HCT116 (cell line): Measurements from ENCODE around the gene VSTM2B. TPM values are rescaled to one million over a fixed set of nuclear protein-coding genes. Genes with fewer than 3 reads are reported as not detected.

Experiments
- ATAC-seq: fragments of 200-7000 bp; cut with Tn5 transposase; 2 replicates; pipeline ENCODE4 v1.9.1; 2020; ENCODE audit warnings: mild to moderate bottlenecking, moderate library complexity
- BruUV-seq: library from RNA; stranded (reverse); fragments of 400-500 nt; replicated peaks from 2 replicates; lab custom pipeline; 2021; lab: Mats Ljungman, UMichigan
- CTCF ChIA-PET: fragments of 300-600 bp; sonication (Branson Sonifier 250); formaldehyde crosslinking; loops from one replicate; lab custom pipeline; 2021; ENCODE audit warnings: antibody characterized with exemption; lab: Charles Lee
- POLR2A ChIA-PET: fragments of 300-600, 350-600 bp; sonication (Branson Sonifier 250); formaldehyde crosslinking; loops from one replicate; lab custom pipeline; 2021; ENCODE audit warnings: antibody characterized with exemption; lab: Charles Lee
- RAD21 ChIA-PET, 2 experiments: fragments of 300-600 bp; sonication (Branson Sonifier 250); formaldehyde crosslinking; loops; one replicate each; lab custom pipeline; 2023; ENCODE audit warnings: low total read pairs in 2 of 2; ENCODE audit not compliant: uncharacterized antibody in 2 of 2, unreplicated experiment in 2 of 2, low non-redundant PET in 1 of 2; lab: Charles Lee
- DNase-seq: peaks from one replicate; pipeline ENCODE4 v3.0.0-alpha.2; 2010; ENCODE audit warnings: low read depth, low spot score
- H2AFZ ChIP-seq: fragments of 200-600 bp; shearing (Covaris generic), sonication (generic); 2 replicates; pipeline ENCODE4 v1.6.1; 2017; ENCODE audit warnings: low read depth, mixed run types, mixed read lengths, antibody characterized with exemption, low read length; ENCODE audit not compliant: poor library complexity, severe bottlenecking
- H3K27ac ChIP-seq: 2 replicates; pipeline ENCODE4 v1.5.1; 2012; ENCODE audit warnings: low read depth, low read length
- H3K27me3 ChIP-seq: fragments of 200-600 bp; sonication (generic); 2 replicates; pipeline ENCODE4 v1.6.1; 2016; ENCODE audit warnings: mixed run types, low read length, mixed read lengths; ENCODE audit not compliant: insufficient read depth
- H3K36me3 ChIP-seq, 2 experiments: fragments of 200-500 bp in 1 of 2; fragments of 200-600 bp in 1 of 2; sonication (Bioruptor generic) in 1 of 2; sonication (generic) in 1 of 2; 2 replicates each; pipeline versions ENCODE4 v1.5.1 to v1.6.1; 2014 to 2016; ENCODE audit warnings: low read length in 2 of 2, inconsistent platforms in 1 of 2, mixed read lengths in 1 of 2, mixed run types in 1 of 2; ENCODE audit not compliant: insufficient read depth in 2 of 2, control insufficient read depth in 1 of 2
- H3K4me1 ChIP-seq, 2 experiments: fragments of 200-600 bp in 1 of 2; sonication (generic) in 1 of 2; 2 replicates each; pipeline versions ENCODE4 v1.5.1 to v1.6.1; 2012 to 2017; ENCODE audit warnings: low read length in 2 of 2, inconsistent platforms in 1 of 2, mild to moderate bottlenecking in 1 of 2, mixed read lengths in 1 of 2, mixed run types in 1 of 2, moderate library complexity in 1 of 2; ENCODE audit not compliant: insufficient read depth in 2 of 2, control insufficient read depth in 1 of 2
- H3K4me2 ChIP-seq: fragments of 200-600 bp; sonication (generic); 2 replicates; pipeline ENCODE4 v1.6.1; 2017; ENCODE audit warnings: mixed run types, low read length, mixed read lengths
- H3K4me3 ChIP-seq, 2 experiments: fragments of 200-600 bp in 1 of 2; sonication (generic) in 1 of 2; replicated peaks in 1 of 2; 2 replicates each; pipeline ENCODE4 v1.5.1; 2011 to 2016; ENCODE audit warnings: low read length in 2 of 2, control low read depth in 1 of 2, low read depth in 1 of 2, mild to moderate bottlenecking in 1 of 2, mixed read lengths in 1 of 2, mixed run types in 1 of 2
- H3K79me2 ChIP-seq: fragments of 200-600 bp; sonication (generic); 2 replicates; pipeline ENCODE4 v1.6.1; 2017; ENCODE audit warnings: mild to moderate bottlenecking, mixed run types, low read length, moderate library complexity, mixed read lengths; ENCODE audit not compliant: insufficient read depth
- H3K9ac ChIP-seq: fragments of 200-600 bp; sonication (generic); 2 replicates; pipeline ENCODE4 v1.6.1; 2016; ENCODE audit warnings: low read length, mixed read lengths
- H3K9me2 ChIP-seq: fragments of 200-600 bp; sonication (generic), shearing (Covaris generic); 2 replicates; pipeline ENCODE4 v1.6.1; 2017; ENCODE audit warnings: mixed run types, mild to moderate bottlenecking, moderate library complexity; ENCODE audit not compliant: insufficient read depth
- H3K9me3 ChIP-seq, 2 experiments: fragments of 200-500 bp in 1 of 2; fragments of 200-600 bp in 1 of 2; sonication (Bioruptor generic) in 1 of 2; sonication (generic) in 1 of 2; 2 replicates each; pipeline ENCODE4 v1.6.1; 2014 to 2017; ENCODE audit warnings: low read length in 2 of 2, mixed read lengths in 2 of 2, inconsistent platforms in 1 of 2, low read depth in 1 of 2, mild to moderate bottlenecking in 1 of 2, mixed run types in 1 of 2, moderate library complexity in 1 of 2; ENCODE audit not compliant: control insufficient read depth in 1 of 2, insufficient read depth in 1 of 2
- H4K20me1 ChIP-seq: fragments of 200-600 bp; sonication (generic), shearing (Covaris generic); 2 replicates; pipeline ENCODE4 v1.6.1; 2017; ENCODE audit warnings: mixed run types, mild to moderate bottlenecking, moderate library complexity; ENCODE audit not compliant: insufficient read depth
- CBX3 ChIP-seq: IDR thresholded peaks from 2 replicates; pipeline ENCODE4 v1.6.1; 2012; ENCODE audit warnings: low read depth
- CTCF ChIP-seq, 3 experiments: fragments of 200-600 bp in 1 of 3; sonication (generic) in 1 of 3; IDR thresholded peaks in 2 of 3; conservative IDR thresholded peaks in 1 of 3; 2 replicates each; pipeline ENCODE4 v1.5.1; 2012 to 2017; ENCODE audit warnings: low read depth in 2 of 3, low read length in 2 of 3, antibody characterized with exemption in 1 of 3, borderline replicate concordance in 1 of 3, control low read depth in 1 of 3, mild to moderate bottlenecking in 1 of 3, mixed read lengths in 1 of 3, mixed run types in 1 of 3, moderate library complexity in 1 of 3; ENCODE audit not compliant: insufficient read depth in 1 of 3
- POLR2A ChIP-seq: IDR thresholded peaks from 2 replicates; pipeline ENCODE4 v1.7.0; 2011; ENCODE audit warnings: borderline replicate concordance; ENCODE audit not compliant: insufficient read depth, insufficient read length; ENCODE audit errors: extremely low read depth
- POLR2AphosphoS5 ChIP-seq: IDR thresholded peaks from 2 replicates; pipeline ENCODE4 v1.6.1; 2011; ENCODE audit warnings: mild to moderate bottlenecking, low read depth, low read length, moderate library complexity
- REST ChIP-seq: IDR thresholded peaks from 2 replicates; pipeline ENCODE4 v1.6.1; 2012; ENCODE audit warnings: low read depth
- ZNF274 ChIP-seq: fragments of 200-500 bp; sonication (Bioruptor generic); IDR thresholded peaks from 2 replicates; pipeline ENCODE4 v1.6.1; 2014; ENCODE audit warnings: mild to moderate bottlenecking, low read depth, low read length, inconsistent platforms
- intact Hi-C: fragments of 100-400 bp; cut with micrococcal nuclease; formaldehyde crosslinking; loops from 2 replicates; pipeline ENCODE4 v1.10.0; 2022
- total RNA-seq: library from RNA; stranded (reverse); gene quantifications from one replicate; pipeline ENCODE4 v1.2.1, GENCODE V29; 2021; ENCODE audit not compliant: unreplicated experiment
- TF ChIP-seq, protein P1 (sequence below): IDR thresholded peaks from 2 replicates; pipeline ENCODE4 v1.6.1; 2011; ENCODE audit warnings: mild to moderate bottlenecking, low read length, moderate library complexity; ENCODE audit not compliant: insufficient replicate concordance; ENCODE audit errors: extremely low read depth

Gene VSTM2B
- total RNA-seq, 1 experiment from 2014 or later = not detected

DNA sequence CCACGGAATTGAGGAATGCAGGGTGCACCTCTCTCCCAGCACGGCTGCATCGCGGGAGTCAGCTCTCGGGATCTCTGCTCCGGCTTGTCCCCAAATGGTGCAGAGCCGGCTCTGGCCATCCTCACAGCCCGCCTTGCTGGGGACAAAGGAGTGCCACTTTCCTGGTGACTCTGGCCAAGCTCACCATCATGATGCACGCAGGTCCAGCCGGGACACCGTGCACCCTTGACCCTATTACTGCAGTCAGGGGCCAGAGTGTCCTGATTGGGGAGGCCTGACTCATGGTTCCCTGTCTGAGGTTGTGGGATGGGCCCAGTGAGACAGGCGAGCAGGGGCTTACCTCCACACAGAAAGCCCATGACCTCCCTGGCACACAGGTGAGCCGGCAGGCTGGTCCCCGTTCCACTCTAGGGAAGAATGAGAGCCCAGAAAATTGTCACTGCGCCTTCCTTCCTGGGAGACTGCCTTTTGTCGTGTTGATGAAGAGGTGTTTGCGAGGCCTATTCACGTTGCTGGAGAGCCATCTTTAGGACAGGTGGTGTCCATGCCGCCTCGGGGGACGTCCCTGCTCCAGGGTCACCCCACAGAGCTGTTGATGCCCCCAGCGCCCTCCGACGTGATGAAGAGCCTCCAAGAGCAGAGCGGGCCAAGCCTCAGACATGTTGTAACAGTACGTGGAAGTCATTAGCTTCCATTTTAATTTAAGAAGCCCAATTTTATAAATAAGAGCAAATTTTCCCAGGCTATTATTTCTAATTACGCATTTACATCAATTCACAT lies 18.5 kb upstream of the VSTM2B start:
- no peaks in the 10 kb centered on the region for H3K4me1 ChIP-seq
- POLR2A ChIA-PET = no interaction called here
- H3K9me2 ChIP-seq = no peaks in the 10 kb centered on the region
- DNase-seq = no peak
- intact Hi-C loops = no loop called here
- no peaks in the 10 kb centered on the region for H3K79me2 ChIP-seq
- no peaks in the 10 kb centered on the region for H3K9me3 ChIP-seq
- BruUV-seq = no TSS peak
- CTCF ChIA-PET = no interaction called here
- H3K27ac ChIP-seq = no peak overlapping the region
- H2AFZ ChIP-seq = no peak overlapping the region
- 0 out of 2 replicates have a peak, but pooled peaks cover 2% of the 10 kb centered on the region for H3K27me3 ChIP-seq
- no peaks in the 10 kb centered on the region for H4K20me1 ChIP-seq
- RAD21 ChIA-PET = no interaction called here
- no peak overlapping the region for H3K4me3 ChIP-seq
- H3K36me3 ChIP-seq = no peaks in the 10 kb centered on the region
- H3K9ac ChIP-seq = no peak overlapping the region
- TF ChIP-seq CTCF (IDR thresholded peaks at IDR 0.05 in 2 of 3, conservative IDR thresholded peaks at IDR 0.05 in 1 of 3; ENCODE audit: borderline replicate concordance in 1 of 3, insufficient read depth in 1 of 3, low read depth in 2 of 3, low read length in 2 of 3) = no peak
- no peak for TF ChIP-seq ZNF274
- no peak for TF ChIP-seq POLR2A
- no peak for TF ChIP-seq CBX3
- TF ChIP-seq REST = no peak
- TF ChIP-seq POLR2AphosphoS5 = no peak
- TF ChIP-seq, protein P1, sequence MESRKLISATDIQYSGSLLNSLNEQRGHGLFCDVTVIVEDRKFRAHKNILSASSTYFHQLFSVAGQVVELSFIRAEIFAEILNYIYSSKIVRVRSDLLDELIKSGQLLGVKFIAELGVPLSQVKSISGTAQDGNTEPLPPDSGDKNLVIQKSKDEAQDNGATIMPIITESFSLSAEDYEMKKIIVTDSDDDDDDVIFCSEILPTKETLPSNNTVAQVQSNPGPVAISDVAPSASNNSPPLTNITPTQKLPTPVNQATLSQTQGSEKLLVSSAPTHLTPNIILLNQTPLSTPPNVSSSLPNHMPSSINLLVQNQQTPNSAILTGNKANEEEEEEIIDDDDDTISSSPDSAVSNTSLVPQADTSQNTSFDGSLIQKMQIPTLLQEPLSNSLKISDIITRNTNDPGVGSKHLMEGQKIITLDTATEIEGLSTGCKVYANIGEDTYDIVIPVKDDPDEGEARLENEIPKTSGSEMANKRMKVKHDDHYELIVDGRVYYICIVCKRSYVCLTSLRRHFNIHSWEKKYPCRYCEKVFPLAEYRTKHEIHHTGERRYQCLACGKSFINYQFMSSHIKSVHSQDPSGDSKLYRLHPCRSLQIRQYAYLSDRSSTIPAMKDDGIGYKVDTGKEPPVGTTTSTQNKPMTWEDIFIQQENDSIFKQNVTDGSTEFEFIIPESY = no peak
- TF ChIP-seq, all 23 proteins: peak for 0
- H3K4me2 ChIP-seq = no peak overlapping the region
- no peak for ATAC-seq
